ENCODE results near the gene RSU1.

GRCh38 chr10:16741540-16741939 lies 75.7 kb downstream of the RSU1 start:
- no peak for TF ChIP-seq POLR2A (IDR thresholded peaks at IDR 0.05; ENCODE audit: low read depth, low read length)
- no peak for TF ChIP-seq POLR2AphosphoS5 (IDR thresholded peaks at IDR 0.05; ENCODE audit: low read depth, low read length)
- no peak for TF ChIP-seq TAF1 (IDR thresholded peaks at IDR 0.05; ENCODE audit: low read depth, low read length)
- TF ChIP-seq PAX5 (IDR thresholded peaks at IDR 0.05; ENCODE audit: insufficient read depth, low read length, severe bottlenecking): no peak
- no peak for TF ChIP-seq SPI1 (IDR thresholded peaks at IDR 0.05; ENCODE audit: low read depth, low read length)
- no peak for TF ChIP-seq POU2F2 (IDR thresholded peaks at IDR 0.05; ENCODE audit: low read depth, low read length)

Data from GM12891 (cell line).